Measurements from ENCODE around the gene ZNF512B. TPM values are rescaled to one million over a fixed set of nuclear protein-coding genes. Genes with fewer than 3 reads are reported as not detected.
"Not testable (repeated sequence)": the region's sequence is repeated elsewhere in the genome, so short reads cannot be mapped to it uniquely, and the experiment has no call there.

ZNF512B gene
- total RNA-seq, 1 donor from 2014 or later = 5.9 TPM

DNA sequence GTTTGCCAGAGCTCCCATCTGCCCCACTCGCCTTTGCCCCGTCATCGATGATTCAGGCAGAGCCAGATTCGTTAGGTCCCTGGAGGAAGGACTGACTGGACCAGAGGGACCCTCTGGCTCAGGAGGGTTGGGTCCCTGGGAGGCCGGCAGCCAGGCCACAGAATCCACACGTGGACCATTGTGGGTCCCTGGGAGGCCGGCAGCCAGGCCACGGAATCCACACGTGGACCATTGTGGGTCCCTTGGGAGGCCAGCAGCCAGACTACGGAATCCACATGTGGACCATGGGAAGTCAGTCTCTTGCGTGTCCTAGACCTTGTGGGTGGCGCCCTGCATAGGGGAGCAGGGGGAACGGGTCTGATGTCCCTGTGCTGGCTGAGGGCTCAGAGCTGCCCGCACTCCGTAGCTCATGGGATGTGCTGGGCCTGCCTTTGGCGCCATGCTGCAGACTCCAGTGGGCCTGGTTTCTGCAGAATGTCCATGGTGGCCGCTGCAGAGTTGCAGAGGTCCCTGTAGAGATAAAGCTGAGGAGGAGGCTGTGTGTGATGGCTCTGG, 37.0 kb downstream of the ZNF512B start:
- no peak for DNase-seq (ENCODE audit: low read depth in 2 of 2)

DNA sequence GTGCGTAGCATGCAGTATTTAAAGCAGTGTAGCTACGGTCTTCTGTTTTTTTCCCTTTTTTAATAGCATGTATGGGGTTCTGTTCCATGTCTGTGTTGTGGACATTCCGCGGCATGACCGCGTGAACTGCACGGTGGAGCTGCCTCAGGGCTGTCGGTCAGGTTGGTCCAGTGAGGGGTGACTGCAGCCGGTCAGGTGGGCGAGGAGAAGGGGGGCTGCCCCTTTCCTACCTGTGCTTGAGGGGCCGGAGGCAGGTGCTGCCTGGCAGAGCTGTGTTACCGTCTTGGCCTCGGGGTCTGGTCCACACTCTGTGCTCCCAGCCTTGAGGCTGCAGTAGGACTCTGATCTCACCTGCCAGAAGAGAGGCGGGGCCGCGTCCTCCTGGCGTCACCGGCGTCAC, 38.0 kb downstream of the ZNF512B start:
- no peak for DNase-seq (ENCODE audit: low read depth in 2 of 2)

- no peak for DNase-seq (ENCODE audit: low read depth in 2 of 2)
Measured at GRCh38 chr20:63930971-63931553, 38.7 kb downstream of the ZNF512B start.

DNA sequence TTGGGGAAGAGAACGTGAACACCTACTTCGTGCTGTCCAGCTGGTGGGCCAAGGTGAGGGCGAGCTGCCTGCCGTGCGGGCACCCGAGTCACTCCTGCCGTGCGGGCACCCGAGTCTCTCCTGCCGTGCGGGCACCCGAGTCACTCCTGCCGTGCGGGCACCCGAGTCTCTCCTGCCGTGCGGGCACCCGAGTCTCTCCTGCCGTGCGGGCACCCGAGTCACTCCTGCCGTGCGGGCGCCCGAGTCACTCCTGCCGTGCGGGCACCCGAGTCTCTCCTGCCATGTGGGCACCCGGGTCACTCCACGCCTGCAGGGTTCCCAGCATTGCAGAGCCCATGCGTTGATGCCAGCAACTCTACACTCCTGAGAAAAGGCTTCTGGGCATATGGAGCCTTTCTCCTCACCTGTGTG, 40.3 kb downstream of the ZNF512B start:
- DNase-seq (ENCODE audit: low read depth in 2 of 2) = not testable (repeated sequence)

DNA sequence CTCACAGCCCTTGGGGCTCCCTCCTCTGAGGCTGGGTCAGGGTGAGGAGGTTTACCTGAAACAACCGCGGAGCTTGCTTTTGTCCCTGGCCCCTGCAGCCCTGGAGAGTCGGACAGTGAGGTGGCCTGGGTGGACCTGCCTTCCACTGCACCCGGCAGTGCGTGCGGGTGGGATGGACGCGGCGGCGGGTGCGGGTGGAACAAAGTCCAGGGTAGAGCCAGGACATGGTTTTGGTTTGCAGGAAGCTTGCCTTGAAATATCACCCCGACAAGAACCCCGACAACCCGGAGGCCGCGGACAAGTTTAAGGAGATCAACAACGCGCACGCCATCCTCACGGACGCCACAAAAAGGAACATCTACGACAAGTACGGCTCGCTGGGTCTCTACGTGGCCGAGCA, 40.7 kb downstream of the ZNF512B start:
- DNase-seq (ENCODE audit: low read depth in 2 of 2) = no peak

GRCh38 chr20:63926298-63926697, 43.4 kb downstream of the ZNF512B start:
- DNase-seq (ENCODE audit: low read depth in 2 of 2) = no peak

GRCh38 chr20:63924241-63924640, 45.5 kb downstream of the ZNF512B start:
- no peak for DNase-seq (ENCODE audit: low read depth in 2 of 2)

GRCh38 chr20:63923651-63924050, 46.1 kb downstream of the ZNF512B start:
- no peak for DNase-seq (ENCODE audit: low read depth in 2 of 2)

DNA sequence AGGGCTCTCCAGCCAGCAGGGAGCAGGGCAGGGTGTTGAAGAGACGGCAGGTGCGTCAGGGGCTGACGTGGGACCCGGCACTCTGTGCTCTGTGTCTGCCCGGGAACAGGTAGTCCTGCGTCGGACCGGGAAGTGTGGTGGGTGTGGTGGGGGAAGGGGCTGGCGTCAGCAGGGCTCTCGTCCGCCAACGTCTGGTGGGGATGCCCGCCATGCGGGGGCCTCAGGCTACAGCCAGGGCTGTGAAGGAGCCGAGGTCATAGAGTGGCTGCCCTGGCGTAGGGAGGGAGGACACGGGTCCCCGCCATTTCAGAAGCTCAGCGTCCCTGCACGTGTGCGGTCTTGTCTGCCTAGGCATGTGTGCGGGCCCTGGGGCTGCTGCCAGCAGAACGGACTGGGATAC, 49.5 kb downstream of the ZNF512B start:
- no peak for DNase-seq (ENCODE audit: low read depth in 2 of 2)

DNA sequence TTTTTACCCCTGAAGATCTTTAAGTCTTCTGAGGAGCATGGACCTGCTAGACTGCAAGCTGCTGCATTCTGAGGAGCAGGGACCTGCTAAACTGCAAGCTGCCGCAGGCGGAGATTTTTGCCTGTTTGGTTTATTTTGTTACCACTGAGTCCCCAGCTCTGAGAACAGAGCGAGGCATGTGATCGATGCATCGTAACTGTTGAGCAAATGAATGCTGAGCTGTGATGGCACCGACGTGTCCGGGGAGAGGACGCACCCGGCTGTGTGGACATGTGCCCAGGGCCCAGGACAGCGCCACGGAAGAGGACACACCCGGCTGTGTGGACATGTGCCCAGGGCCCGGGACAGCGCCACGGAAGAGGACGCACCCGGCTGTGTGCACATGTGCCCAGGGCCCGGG, 50.6 kb downstream of the ZNF512B start:
- no peak for DNase-seq (ENCODE audit: low read depth in 2 of 2)

DNA sequence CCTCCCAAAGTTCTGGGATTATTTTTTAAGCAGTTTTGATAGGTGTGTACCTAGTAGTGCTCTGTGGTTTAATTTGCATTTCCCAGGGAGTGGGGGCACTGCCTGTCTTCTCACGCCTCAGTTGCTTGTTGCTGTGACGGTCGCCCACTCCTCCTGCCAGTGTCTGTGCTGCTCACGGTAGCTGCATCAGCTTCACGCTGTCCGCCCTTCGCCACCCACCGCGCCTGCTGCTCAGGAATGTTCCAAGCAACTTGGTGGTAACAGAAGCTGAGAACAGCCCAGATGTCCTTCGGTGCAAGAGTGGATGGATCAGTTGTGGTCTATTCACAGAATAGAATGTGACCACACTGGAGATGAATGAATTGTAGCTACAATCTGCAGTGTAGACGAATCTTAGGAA, 51.9 kb downstream of the ZNF512B start:
- no peak for DNase-seq (ENCODE audit: low read depth in 2 of 2)

- DNase-seq (ENCODE audit: low read depth in 2 of 2) = not testable (repeated sequence)
Measured at GRCh38 chr20:63916371-63916939, 53.3 kb downstream of the ZNF512B start.

DNA sequence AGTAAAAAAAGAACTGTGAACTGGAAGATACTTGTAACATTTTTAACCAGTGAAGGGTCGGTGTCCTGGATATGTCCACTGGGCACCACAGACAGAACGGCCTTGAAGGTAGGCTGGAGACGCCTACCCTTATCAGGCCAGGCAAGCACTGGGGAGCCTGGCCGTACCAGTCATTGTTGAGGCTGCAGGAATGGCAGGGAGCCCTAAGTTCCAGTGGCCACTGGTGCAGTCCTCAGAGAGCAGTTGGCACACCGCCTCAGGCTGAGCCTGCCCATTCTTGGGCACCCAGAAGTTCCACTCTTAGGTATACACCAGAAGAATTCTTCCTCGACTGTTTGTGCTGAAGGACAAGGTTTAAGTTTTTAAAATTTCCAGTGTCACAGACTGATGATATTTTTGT, 54.3 kb downstream of the ZNF512B start:
- DNase-seq (ENCODE audit: low read depth in 2 of 2) = no peak

DNA sequence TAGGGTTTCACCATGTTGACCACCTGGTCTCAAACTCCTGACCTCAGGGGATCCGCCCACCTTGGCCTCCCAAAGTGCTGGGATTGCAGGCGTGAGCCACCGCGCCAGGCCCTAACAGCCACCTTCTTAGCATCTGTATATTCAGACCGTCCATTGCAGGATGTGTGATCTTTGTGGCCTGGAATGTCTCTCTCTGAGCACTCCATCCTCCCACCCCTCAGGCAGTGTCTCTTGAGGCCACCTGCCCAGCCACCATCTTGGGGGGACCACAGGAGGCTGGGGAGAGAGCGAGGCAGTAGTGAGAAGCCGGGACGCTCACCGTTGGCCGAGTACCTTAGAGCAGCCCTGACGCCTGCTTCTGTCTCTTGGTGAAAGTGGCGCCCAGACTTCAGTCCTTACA, 56.0 kb downstream of the ZNF512B start:
- no peak for DNase-seq (ENCODE audit: low read depth in 2 of 2)

DNA sequence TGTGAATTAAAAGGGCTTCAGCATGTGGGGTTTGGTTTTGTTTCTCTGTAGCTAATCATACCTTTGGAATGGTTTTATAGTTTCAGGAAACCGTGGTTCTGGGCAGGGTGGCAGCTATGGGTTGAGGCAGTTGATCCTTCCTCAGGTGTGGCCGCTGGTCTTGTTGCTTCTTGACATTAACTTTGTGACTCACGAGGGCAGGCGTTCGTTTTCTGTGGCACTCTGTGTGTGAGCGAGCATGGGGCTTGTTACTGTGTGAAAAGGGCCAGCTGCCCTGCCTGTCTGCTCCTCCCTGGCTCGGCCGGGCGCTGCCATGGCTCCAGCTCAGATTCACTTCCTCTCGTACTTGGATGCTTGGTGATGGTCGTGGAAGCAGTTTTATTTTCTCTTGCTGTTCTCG, 58.6 kb downstream of the ZNF512B start:
- DNase-seq (ENCODE audit: low read depth in 2 of 2) = peak in 1 of 2 donors; percentile 23

DNA sequence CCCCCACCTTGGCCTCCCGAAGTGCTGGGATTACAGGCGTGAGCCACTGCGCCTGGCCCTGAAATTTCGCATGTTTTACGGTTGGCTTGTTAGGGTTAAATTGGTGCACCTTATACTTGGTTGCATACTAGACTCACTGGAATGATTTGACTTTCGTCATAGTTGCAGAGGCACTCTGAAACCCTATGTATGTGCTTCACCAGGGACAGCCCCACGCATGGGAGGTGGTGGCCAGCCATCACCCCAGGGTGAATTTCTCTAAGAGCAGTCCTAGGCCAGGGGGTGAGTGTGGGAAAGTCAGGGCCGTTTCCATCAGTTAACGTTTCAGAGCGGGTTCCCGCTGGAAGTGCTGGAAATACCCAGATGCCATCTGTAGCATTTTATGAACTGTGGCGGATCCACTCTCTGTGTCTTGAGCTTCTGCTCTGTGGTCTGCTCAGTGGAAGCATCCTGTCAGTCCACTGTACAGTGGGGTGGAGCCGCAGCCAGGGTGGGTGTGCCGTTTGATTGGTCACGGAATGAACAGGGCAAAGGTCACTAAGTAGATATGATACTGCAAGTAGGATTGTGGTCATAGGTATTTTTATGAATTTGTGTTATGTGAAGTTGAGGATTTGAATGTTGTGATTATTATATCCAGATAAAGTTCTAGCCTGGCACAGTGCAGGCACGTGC, 61.6 kb downstream of the ZNF512B start:
- DNase-seq (ENCODE audit: low read depth in 2 of 2) = no peak

Other genes with a start within 250 kb of the ZNF512B start
- 0.90 and 1.5 TPM in 2 replicates for gene LIME1, start 233.3 kb downstream of the ZNF512B start, total RNA-seq
- 5.9 and 9.2 TPM in 2 replicates for gene SLC2A4RG, start 230.2 kb downstream of the ZNF512B start, total RNA-seq
- gene ZBTB46, start 138.7 kb downstream of the ZNF512B start, total RNA-seq = 67.1 and 69.7 TPM in 2 replicates
- not detected in 2 replicates for gene ABHD16B, start 108.4 kb downstream of the ZNF512B start, total RNA-seq
- gene TPD52L2, start 104.7 kb downstream of the ZNF512B start, total RNA-seq = 112 and 178 TPM in 2 replicates
- gene DNAJC5, start 74.8 kb downstream of the ZNF512B start, total RNA-seq = 67.3 and 89.9 TPM in 2 replicates
- 26.6 and 45.0 TPM in 2 replicates for gene UCKL1, start 13.5 kb downstream of the ZNF512B start, total RNA-seq
- 2.4 and 5.9 TPM in 2 replicates for gene SAMD10, start 9.7 kb upstream of the ZNF512B start, total RNA-seq
- 40.6 and 49.0 TPM in 2 replicates for gene PRPF6, start 11.2 kb upstream of the ZNF512B start, total RNA-seq
- gene C20orf204, start 66.3 kb upstream of the ZNF512B start, total RNA-seq = 5.8 and 6.3 TPM in 2 replicates
- 27.2 and 75.7 TPM in 2 replicates for gene SOX18, start 79.7 kb upstream of the ZNF512B start, total RNA-seq
- 27.0 and 36.0 TPM in 2 replicates for gene TCEA2, start 93.3 kb upstream of the ZNF512B start, total RNA-seq
- gene RGS19, start 109.6 kb upstream of the ZNF512B start, total RNA-seq = 12.8 and 23.0 TPM in 2 replicates
- 2.3 and 2.7 TPM in 2 replicates for gene OPRL1, start 110.2 kb upstream of the ZNF512B start, total RNA-seq
- 0.13 and 0.26 TPM in 2 replicates for gene LKAAEAR1, start 114.5 kb upstream of the ZNF512B start, total RNA-seq
- gene NPBWR2, start 137.6 kb upstream of the ZNF512B start, total RNA-seq = not detected in 2 replicates
- not detected in 2 replicates for gene MYT1, start 194.5 kb upstream of the ZNF512B start, total RNA-seq